HCT116 (cell line): Measurements from ENCODE around the gene TAF4.

Source experiments
- CEBPB ChIP-seq: IDR thresholded peaks from 2 replicates; pipeline ENCODE4 v1.6.1; 2012; ENCODE audit warnings: low read depth
- EGR1 ChIP-seq: IDR thresholded peaks from 2 replicates; pipeline ENCODE4 v1.6.1; 2012; ENCODE audit warnings: low read depth
- POLR2A ChIP-seq: IDR thresholded peaks from 2 replicates; pipeline ENCODE4 v1.7.0; 2011; ENCODE audit warnings: borderline replicate concordance; ENCODE audit not compliant: insufficient read depth, insufficient read length; ENCODE audit errors: extremely low read depth
- POLR2AphosphoS5 ChIP-seq: IDR thresholded peaks from 2 replicates; pipeline ENCODE4 v1.6.1; 2011; ENCODE audit warnings: mild to moderate bottlenecking, low read depth, low read length, moderate library complexity
- TF ChIP-seq, protein P1 (sequence below), 3 experiments: fragments of 200-600 bp in 1 of 3; sonication (generic) in 1 of 3; IDR thresholded peaks in 2 of 3; conservative IDR thresholded peaks in 1 of 3; 2 replicates each; pipeline ENCODE4 v1.5.1; 2012 to 2017; ENCODE audit warnings: low read depth in 2 of 3, low read length in 2 of 3, antibody characterized with exemption in 1 of 3, borderline replicate concordance in 1 of 3, control low read depth in 1 of 3, mild to moderate bottlenecking in 1 of 3, mixed read lengths in 1 of 3, mixed run types in 1 of 3, moderate library complexity in 1 of 3; ENCODE audit not compliant: insufficient read depth in 1 of 3
- TF ChIP-seq, protein P2 (sequence below): IDR thresholded peaks from 2 replicates; pipeline ENCODE4 v1.6.1; 2011; ENCODE audit warnings: mild to moderate bottlenecking, low read length, moderate library complexity; ENCODE audit not compliant: insufficient replicate concordance; ENCODE audit errors: extremely low read depth
- TF ChIP-seq, protein P3 (sequence below): IDR thresholded peaks from 2 replicates; pipeline ENCODE4 v1.6.1; 2012; ENCODE audit warnings: low read depth

DNA sequence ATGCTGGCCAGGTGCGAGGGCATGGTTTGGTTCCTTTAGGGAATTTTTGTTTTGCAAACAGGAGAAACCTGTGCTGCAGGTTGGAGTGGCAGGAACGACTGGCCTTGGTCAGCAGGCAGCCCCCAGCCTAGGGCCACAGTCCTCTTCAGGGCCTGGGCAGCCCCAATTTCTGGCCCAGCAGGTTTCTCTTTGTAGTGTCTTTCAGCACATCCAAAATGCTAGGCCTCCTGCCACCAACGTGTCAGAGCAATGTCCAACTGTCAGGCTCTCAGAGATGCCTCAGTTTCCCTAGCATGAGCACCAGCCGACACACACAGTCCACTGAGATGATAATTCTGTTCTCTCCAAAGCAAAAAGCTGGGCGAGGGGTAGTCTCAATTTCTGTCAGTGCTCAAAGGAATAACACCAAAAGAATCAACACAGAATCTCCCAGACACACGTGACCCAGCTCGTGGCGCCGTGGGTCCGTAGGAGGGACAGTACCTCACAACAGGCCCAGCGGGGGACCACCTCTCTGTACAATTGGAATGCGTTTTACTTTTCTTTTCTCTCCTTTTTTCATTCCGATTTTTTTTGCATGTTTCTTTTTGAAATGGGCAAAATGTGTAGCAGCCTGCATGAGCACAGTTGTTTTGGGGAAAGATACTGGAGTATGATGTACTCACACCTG is 125.9 kb downstream of the TAF4 start:
- TF ChIP-seq, protein P1, sequence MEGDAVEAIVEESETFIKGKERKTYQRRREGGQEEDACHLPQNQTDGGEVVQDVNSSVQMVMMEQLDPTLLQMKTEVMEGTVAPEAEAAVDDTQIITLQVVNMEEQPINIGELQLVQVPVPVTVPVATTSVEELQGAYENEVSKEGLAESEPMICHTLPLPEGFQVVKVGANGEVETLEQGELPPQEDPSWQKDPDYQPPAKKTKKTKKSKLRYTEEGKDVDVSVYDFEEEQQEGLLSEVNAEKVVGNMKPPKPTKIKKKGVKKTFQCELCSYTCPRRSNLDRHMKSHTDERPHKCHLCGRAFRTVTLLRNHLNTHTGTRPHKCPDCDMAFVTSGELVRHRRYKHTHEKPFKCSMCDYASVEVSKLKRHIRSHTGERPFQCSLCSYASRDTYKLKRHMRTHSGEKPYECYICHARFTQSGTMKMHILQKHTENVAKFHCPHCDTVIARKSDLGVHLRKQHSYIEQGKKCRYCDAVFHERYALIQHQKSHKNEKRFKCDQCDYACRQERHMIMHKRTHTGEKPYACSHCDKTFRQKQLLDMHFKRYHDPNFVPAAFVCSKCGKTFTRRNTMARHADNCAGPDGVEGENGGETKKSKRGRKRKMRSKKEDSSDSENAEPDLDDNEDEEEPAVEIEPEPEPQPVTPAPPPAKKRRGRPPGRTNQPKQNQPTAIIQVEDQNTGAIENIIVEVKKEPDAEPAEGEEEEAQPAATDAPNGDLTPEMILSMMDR (IDR thresholded peaks at IDR 0.05 in 2 of 3, conservative IDR thresholded peaks at IDR 0.05 in 1 of 3; ENCODE audit: borderline replicate concordance in 1 of 3, insufficient read depth in 1 of 3, low read depth in 2 of 3, low read length in 2 of 3): no peak
- TF ChIP-seq EGR1: no peak
- TF ChIP-seq, protein P2, sequence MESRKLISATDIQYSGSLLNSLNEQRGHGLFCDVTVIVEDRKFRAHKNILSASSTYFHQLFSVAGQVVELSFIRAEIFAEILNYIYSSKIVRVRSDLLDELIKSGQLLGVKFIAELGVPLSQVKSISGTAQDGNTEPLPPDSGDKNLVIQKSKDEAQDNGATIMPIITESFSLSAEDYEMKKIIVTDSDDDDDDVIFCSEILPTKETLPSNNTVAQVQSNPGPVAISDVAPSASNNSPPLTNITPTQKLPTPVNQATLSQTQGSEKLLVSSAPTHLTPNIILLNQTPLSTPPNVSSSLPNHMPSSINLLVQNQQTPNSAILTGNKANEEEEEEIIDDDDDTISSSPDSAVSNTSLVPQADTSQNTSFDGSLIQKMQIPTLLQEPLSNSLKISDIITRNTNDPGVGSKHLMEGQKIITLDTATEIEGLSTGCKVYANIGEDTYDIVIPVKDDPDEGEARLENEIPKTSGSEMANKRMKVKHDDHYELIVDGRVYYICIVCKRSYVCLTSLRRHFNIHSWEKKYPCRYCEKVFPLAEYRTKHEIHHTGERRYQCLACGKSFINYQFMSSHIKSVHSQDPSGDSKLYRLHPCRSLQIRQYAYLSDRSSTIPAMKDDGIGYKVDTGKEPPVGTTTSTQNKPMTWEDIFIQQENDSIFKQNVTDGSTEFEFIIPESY: no peak
- no peak for TF ChIP-seq POLR2AphosphoS5
- TF ChIP-seq, protein P3, sequence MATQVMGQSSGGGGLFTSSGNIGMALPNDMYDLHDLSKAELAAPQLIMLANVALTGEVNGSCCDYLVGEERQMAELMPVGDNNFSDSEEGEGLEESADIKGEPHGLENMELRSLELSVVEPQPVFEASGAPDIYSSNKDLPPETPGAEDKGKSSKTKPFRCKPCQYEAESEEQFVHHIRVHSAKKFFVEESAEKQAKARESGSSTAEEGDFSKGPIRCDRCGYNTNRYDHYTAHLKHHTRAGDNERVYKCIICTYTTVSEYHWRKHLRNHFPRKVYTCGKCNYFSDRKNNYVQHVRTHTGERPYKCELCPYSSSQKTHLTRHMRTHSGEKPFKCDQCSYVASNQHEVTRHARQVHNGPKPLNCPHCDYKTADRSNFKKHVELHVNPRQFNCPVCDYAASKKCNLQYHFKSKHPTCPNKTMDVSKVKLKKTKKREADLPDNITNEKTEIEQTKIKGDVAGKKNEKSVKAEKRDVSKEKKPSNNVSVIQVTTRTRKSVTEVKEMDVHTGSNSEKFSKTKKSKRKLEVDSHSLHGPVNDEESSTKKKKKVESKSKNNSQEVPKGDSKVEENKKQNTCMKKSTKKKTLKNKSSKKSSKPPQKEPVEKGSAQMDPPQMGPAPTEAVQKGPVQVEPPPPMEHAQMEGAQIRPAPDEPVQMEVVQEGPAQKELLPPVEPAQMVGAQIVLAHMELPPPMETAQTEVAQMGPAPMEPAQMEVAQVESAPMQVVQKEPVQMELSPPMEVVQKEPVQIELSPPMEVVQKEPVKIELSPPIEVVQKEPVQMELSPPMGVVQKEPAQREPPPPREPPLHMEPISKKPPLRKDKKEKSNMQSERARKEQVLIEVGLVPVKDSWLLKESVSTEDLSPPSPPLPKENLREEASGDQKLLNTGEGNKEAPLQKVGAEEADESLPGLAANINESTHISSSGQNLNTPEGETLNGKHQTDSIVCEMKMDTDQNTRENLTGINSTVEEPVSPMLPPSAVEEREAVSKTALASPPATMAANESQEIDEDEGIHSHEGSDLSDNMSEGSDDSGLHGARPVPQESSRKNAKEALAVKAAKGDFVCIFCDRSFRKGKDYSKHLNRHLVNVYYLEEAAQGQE: no peak
- TF ChIP-seq POLR2A: no peak
- TF ChIP-seq CEBPB: no peak
